ENCODE measurements around the gene NDOR1.

NDOR1 gene

DNA sequence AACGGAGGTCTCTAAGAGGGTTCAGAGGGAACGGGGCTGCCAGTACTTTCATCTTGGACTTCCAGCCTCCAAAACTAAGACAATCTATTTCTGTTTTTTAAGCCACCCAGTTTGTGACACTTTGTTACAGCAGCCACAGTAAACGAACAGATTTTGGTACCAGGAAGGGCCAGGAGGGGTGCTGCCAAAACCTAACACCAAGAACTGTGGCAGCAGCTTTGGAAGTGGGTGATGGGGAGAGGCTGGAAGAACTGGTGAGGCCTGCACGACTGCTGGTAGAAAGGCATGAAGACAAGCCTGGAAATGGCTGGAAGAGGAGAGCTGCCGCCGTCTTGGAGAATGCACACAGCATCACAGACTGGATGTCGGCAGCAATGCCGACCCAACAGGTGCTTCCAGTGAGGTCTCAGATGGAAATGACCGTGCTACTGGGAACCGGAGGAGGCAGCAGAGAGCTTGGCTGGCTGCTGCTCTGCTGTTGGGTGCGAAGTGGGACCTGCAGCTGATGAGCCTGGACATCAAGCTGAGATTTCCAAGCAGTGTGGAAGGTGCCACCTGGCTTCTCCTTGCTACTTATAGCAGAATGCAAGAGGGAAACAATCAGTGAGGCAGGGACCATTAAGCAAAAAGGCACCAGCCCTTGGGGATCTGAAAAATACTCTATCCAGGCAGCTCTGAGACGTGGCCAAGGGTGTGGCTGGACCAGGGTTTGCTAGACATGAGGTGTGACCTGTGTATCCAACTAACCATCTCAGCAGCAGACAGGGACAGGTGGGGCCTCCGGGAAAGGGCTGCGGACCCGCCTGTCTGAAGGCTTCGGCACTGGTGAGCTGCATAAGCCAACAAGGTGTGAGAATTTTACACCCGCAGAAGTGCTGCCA is 29.0 kb upstream of the NDOR1 start:
- H3K4me1 ChIP-seq (ENCODE audit: control insufficient read depth in 2 of 2, insufficient read depth in 2 of 2, low read length in 2 of 2) = peaks cover 6 to 38% of the 10 kb centered on the region in 2 donors
- H3K27me3 ChIP-seq (ENCODE audit: control insufficient read depth in 2 of 2, insufficient read depth in 2 of 2, low read length in 2 of 2) = peaks cover 9 to 10% of the 10 kb centered on the region in 2 donors
- H3K9ac ChIP-seq (ENCODE audit: low read depth in 1 of 2, low read length in 2 of 2) = no peak overlapping the region
- no peak overlapping the region for H3K27ac ChIP-seq (ENCODE audit: low read depth in 2 of 2, low read length in 2 of 2)
- no peaks in the 10 kb centered on the region for H3K9me3 ChIP-seq (ENCODE audit: control insufficient read depth in 2 of 2, low read length in 2 of 2)
- H3K4me3 ChIP-seq (ENCODE audit: low read length in 2 of 2) = no peak overlapping the region
- peaks cover 23 to 32% of the 10 kb centered on the region in 2 donors for H3K36me3 ChIP-seq (ENCODE audit: control insufficient read depth in 2 of 2, insufficient read depth in 2 of 2, low read length in 2 of 2)

GRCh38 chr9:137178201-137178938 is 27.1 kb upstream of the NDOR1 start:
- Histone ChIP-seq H3K9ac (ENCODE audit: low read depth in 1 of 2, low read length in 2 of 2) (no peak overlapping the region), H3K36me3 (ENCODE audit: control insufficient read depth in 2 of 2, insufficient read depth in 2 of 2, low read length in 2 of 2) (peaks cover 37 to 41% of the 10 kb centered on the region in 2 donors), H3K4me3 (ENCODE audit: low read length in 2 of 2) (no peak overlapping the region), H3K27me3 (ENCODE audit: control insufficient read depth in 2 of 2, insufficient read depth in 2 of 2, low read length in 2 of 2) (peaks cover 5 to 7% of the 10 kb centered on the region in 2 donors), H3K4me1 (ENCODE audit: control insufficient read depth in 2 of 2, insufficient read depth in 2 of 2, low read length in 2 of 2) (peaks cover 6 to 29% of the 10 kb centered on the region in 2 donors), H3K9me3 (ENCODE audit: control insufficient read depth in 2 of 2, low read length in 2 of 2) (no peaks in the 10 kb centered on the region), H3K27ac (ENCODE audit: low read depth in 2 of 2, low read length in 2 of 2) (no peak overlapping the region)

DNA sequence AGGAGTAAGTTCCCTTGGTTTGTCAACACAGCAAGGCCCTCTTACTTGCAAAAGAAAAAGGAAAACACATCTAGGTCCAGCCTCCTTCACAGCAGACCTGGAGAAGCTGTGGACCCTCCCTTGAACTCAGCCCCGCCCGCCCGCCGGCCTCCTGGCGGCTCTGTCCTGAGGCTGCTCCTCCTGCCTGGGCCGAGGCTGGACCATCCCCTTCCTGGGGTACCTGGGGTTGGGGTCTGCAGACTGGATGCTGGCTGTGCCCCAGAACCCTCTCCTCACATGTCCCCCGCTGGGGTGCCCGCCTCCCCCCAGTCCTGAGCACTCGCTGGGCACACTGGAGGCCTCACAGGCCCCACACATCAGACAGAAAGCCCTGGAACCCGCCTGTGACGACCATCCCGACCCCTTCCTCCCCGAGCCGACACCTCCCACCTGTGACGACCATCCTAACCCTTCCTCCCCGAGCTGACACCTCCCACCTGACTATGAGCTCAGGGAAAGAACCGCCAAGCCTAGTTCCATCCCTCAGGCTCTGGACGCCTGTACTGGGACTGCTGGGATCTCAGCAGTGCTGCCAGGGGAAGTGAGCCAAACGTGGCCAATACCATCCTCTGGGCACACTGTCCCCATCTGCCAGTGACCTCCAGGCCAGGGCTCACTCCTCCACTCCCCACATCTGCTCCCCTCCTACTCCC is 26.4 kb upstream of the NDOR1 start:
- Histone ChIP-seq H3K36me3 (ENCODE audit: control insufficient read depth in 2 of 2, insufficient read depth in 2 of 2, low read length in 2 of 2) (peaks cover 42 to 49% of the 10 kb centered on the region in 2 donors), H3K4me1 (ENCODE audit: control insufficient read depth in 2 of 2, insufficient read depth in 2 of 2, low read length in 2 of 2) (peaks cover 4 to 25% of the 10 kb centered on the region in 2 donors), H3K4me3 (ENCODE audit: low read length in 2 of 2) (no peak overlapping the region), H3K27ac (ENCODE audit: low read depth in 2 of 2, low read length in 2 of 2) (no peak overlapping the region), H3K9me3 (ENCODE audit: control insufficient read depth in 2 of 2, low read length in 2 of 2) (no peaks in the 10 kb centered on the region), H3K9ac (ENCODE audit: low read depth in 1 of 2, low read length in 2 of 2) (no peak overlapping the region), H3K27me3 (ENCODE audit: control insufficient read depth in 2 of 2, insufficient read depth in 2 of 2, low read length in 2 of 2) (peaks cover 2% of the 10 kb centered on the region in 2 donors)

GRCh38 chr9:137179761-137180160 is 25.7 kb upstream of the NDOR1 start:
- H3K27me3 ChIP-seq (ENCODE audit: control insufficient read depth in 2 of 2, insufficient read depth in 2 of 2, low read length in 2 of 2) = no peaks in the 10 kb centered on the region
- peaks cover 48 to 51% of the 10 kb centered on the region in 2 donors for H3K36me3 ChIP-seq (ENCODE audit: control insufficient read depth in 2 of 2, insufficient read depth in 2 of 2, low read length in 2 of 2)
- no peaks in the 10 kb centered on the region for H3K9me3 ChIP-seq (ENCODE audit: control insufficient read depth in 2 of 2, low read length in 2 of 2)

GRCh38 chr9:137180491-137180890 is 25.0 kb upstream of the NDOR1 start:
- H3K27me3 ChIP-seq (ENCODE audit: control insufficient read depth in 2 of 2, insufficient read depth in 2 of 2, low read length in 2 of 2) = no peaks in the 10 kb centered on the region
- no peak overlapping the region for H3K9ac ChIP-seq (ENCODE audit: low read depth in 1 of 2, low read length in 2 of 2)
- peaks cover 0 to 17% of the 10 kb centered on the region in 2 donors for H3K4me1 ChIP-seq (ENCODE audit: control insufficient read depth in 2 of 2, insufficient read depth in 2 of 2, low read length in 2 of 2)
- H3K4me3 ChIP-seq (ENCODE audit: low read length in 2 of 2) = no peak overlapping the region
- H3K27ac ChIP-seq (ENCODE audit: low read depth in 2 of 2, low read length in 2 of 2) = no peak overlapping the region
- no peaks in the 10 kb centered on the region for H3K9me3 ChIP-seq (ENCODE audit: control insufficient read depth in 2 of 2, low read length in 2 of 2)
- peaks cover 50 to 54% of the 10 kb centered on the region in 2 donors for H3K36me3 ChIP-seq (ENCODE audit: control insufficient read depth in 2 of 2, insufficient read depth in 2 of 2, low read length in 2 of 2)

More at GRCh38 chr9:137179761-137180160, 25.7 kb upstream of the NDOR1 start:
- Histone ChIP-seq H3K4me3 (ENCODE audit: low read length in 2 of 2) (no peak overlapping the region), H3K27ac (ENCODE audit: low read depth in 2 of 2, low read length in 2 of 2) (no peak overlapping the region), H3K4me1 (ENCODE audit: control insufficient read depth in 2 of 2, insufficient read depth in 2 of 2, low read length in 2 of 2) (peaks cover 3 to 20% of the 10 kb centered on the region in 2 donors), H3K9ac (ENCODE audit: low read depth in 1 of 2, low read length in 2 of 2) (no peak overlapping the region)

DNA sequence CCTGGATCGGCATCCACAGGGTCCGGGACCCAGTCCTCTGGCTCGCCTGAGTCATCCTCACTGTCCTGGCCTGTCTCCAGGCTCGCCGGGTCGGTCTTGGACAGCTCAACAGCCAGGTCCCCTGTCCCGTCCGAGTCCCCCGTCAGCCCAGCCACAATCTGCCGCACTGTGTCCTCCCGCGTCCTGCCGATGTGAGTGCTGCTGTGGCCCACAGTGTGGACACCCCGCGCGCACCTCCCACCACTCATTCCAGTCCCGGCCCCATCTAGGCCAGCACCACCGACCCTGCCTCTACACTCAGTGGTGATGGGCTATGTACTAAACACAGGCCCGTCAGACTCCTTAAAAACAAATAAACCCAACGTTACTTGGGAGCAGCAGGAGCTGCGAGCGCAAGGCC is 23.8 kb upstream of the NDOR1 start:
- Histone ChIP-seq H3K4me1 (ENCODE audit: control insufficient read depth in 2 of 2, insufficient read depth in 2 of 2, low read length in 2 of 2) (peaks cover 7 to 11% of the 10 kb centered on the region in 2 donors), H3K27ac (ENCODE audit: low read depth in 2 of 2, low read length in 2 of 2) (no peak overlapping the region), H3K36me3 (ENCODE audit: control insufficient read depth in 2 of 2, insufficient read depth in 2 of 2, low read length in 2 of 2) (peaks cover 57 to 64% of the 10 kb centered on the region in 2 donors), H3K9me3 (ENCODE audit: control insufficient read depth in 2 of 2, low read length in 2 of 2) (no peaks in the 10 kb centered on the region), H3K4me3 (ENCODE audit: low read length in 2 of 2) (no peak overlapping the region), H3K27me3 (ENCODE audit: control insufficient read depth in 2 of 2, insufficient read depth in 2 of 2, low read length in 2 of 2) (no peaks in the 10 kb centered on the region), H3K9ac (ENCODE audit: low read depth in 1 of 2, low read length in 2 of 2) (no peak overlapping the region)

DNA sequence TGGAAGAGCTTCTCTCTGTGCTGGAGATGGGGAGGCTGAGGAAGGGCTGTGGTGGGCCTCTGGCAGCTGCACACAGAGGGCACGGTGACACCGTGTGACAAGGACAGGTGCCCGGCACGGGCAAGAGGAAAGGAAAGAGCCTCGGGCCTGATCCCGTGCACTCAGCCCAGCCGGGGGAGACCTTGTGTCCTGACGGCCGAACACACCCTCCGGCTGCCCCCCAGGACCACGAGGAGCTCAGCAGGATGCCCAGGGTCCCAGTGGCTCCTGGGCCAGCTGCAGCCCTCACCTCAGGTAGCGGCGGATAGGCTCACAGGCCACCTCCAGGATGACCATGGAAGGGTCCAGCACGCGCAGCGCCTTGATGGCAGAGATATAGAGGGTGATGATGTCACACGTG is 22.7 kb upstream of the NDOR1 start:
- Histone ChIP-seq H3K4me3 (ENCODE audit: low read length in 2 of 2) (no peak overlapping the region), H3K27ac (ENCODE audit: low read depth in 2 of 2, low read length in 2 of 2) (no peak overlapping the region), H3K36me3 (ENCODE audit: control insufficient read depth in 2 of 2, insufficient read depth in 2 of 2, low read length in 2 of 2) (peaks cover 57 to 65% of the 10 kb centered on the region in 2 donors), H3K27me3 (ENCODE audit: control insufficient read depth in 2 of 2, insufficient read depth in 2 of 2, low read length in 2 of 2) (no peaks in the 10 kb centered on the region), H3K4me1 (ENCODE audit: control insufficient read depth in 2 of 2, insufficient read depth in 2 of 2, low read length in 2 of 2) (peaks cover 16 to 18% of the 10 kb centered on the region in 2 donors), H3K9me3 (ENCODE audit: control insufficient read depth in 2 of 2, low read length in 2 of 2) (no peaks in the 10 kb centered on the region), H3K9ac (ENCODE audit: low read depth in 1 of 2, low read length in 2 of 2) (no peak overlapping the region)

DNA sequence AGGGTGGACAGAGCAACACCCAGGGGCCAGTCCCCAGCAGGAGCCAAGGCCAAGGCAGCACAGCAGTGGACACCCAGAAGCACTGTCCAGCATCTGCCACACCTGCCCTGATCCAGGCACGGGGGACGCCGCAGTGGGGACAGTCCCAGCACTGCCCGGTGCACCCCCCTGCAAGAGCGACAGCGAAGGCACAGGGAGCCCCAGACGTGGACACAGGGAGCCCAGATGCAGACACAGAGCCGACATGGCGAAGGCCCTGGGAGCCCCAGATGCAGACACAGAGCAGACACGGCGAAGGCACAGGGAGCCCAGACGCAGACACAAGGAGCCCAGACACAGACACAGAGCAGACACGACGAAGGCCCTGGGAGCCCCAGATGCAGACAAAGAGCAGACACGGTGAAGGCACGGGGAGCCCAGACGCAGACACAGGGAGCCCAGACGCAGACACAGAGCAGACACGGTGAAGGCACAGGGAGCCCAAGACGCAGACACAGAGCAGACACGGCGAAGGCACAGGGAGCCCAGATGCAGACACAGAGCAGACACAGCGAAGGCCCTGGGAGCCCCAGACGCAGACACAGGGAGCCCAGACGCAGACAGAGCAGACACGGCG is 21.4 kb upstream of the NDOR1 start:
- Histone ChIP-seq H3K9me3 (ENCODE audit: control insufficient read depth in 2 of 2, low read length in 2 of 2) (no peaks in the 10 kb centered on the region), H3K9ac (ENCODE audit: low read depth in 1 of 2, low read length in 2 of 2) (no peak overlapping the region), H3K27ac (ENCODE audit: low read depth in 2 of 2, low read length in 2 of 2) (no peak overlapping the region), H3K4me1 (ENCODE audit: control insufficient read depth in 2 of 2, insufficient read depth in 2 of 2, low read length in 2 of 2) (peaks cover 20 to 21% of the 10 kb centered on the region in 2 donors), H3K36me3 (ENCODE audit: control insufficient read depth in 2 of 2, insufficient read depth in 2 of 2, low read length in 2 of 2) (peaks cover 51 to 57% of the 10 kb centered on the region in 2 donors), H3K4me3 (ENCODE audit: low read length in 2 of 2) (no peak overlapping the region), H3K27me3 (ENCODE audit: control insufficient read depth in 2 of 2, insufficient read depth in 2 of 2, low read length in 2 of 2) (no peaks in the 10 kb centered on the region)

DNA sequence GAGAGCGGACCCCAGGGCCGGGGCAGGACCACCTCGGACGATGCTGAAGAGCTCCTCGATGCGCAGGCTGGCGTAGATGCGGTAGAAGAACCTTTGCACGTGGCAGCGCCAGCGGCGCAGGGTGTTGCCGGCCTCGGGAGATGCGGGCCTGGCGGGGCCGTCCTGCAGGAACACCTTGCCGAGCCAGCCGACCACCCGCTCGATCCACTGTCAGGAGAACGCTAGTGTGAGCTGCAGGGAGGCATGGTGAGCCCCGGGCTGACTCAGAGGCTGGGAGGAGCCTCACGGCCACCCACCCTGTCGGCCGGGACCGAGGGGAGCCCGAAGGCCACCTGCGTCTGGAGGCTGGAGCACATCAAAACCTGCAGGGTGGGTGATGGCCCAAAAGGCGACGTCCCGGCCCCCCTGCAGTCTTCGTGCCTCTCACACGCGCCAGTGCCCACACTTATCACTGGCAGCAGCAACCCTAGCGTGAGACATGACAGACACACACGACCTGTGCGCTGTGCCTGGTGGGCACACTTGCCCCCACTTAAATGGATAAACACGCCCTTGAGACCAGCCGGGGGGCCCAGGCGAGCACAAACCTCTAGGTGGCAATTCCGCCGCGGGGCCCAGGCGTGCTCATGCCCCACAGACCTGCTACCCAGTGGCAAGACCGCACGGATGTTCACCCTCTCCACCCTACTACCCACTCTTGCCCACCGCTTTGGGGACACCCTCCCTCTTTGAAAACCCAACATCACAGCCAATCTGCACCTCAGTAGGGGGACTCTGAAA is 20.4 kb upstream of the NDOR1 start:
- H3K27ac ChIP-seq (ENCODE audit: low read depth in 2 of 2, low read length in 2 of 2) = no peak overlapping the region
- no peaks in the 10 kb centered on the region for H3K27me3 ChIP-seq (ENCODE audit: control insufficient read depth in 2 of 2, insufficient read depth in 2 of 2, low read length in 2 of 2)
- no peak overlapping the region for H3K4me3 ChIP-seq (ENCODE audit: low read length in 2 of 2)
- H3K9ac ChIP-seq (ENCODE audit: low read depth in 1 of 2, low read length in 2 of 2) = no peak overlapping the region
- peaks cover 50 to 52% of the 10 kb centered on the region in 2 donors for H3K36me3 ChIP-seq (ENCODE audit: control insufficient read depth in 2 of 2, insufficient read depth in 2 of 2, low read length in 2 of 2)
- H3K9me3 ChIP-seq (ENCODE audit: control insufficient read depth in 2 of 2, low read length in 2 of 2) = no peaks in the 10 kb centered on the region
- H3K4me1 ChIP-seq (ENCODE audit: control insufficient read depth in 2 of 2, insufficient read depth in 2 of 2, low read length in 2 of 2) = peaks cover 30 to 31% of the 10 kb centered on the region in 2 donors
